A204.1 (cell line): ENCODE data around the gene MESP1.

Source experiments
- FAIRE-seq: peaks from 2 replicates; lab custom pipeline; 2012; peaks lifted over from hg19 to GRCh38; lab: Jason Lieb, UNC

MESP1 gene

DNA sequence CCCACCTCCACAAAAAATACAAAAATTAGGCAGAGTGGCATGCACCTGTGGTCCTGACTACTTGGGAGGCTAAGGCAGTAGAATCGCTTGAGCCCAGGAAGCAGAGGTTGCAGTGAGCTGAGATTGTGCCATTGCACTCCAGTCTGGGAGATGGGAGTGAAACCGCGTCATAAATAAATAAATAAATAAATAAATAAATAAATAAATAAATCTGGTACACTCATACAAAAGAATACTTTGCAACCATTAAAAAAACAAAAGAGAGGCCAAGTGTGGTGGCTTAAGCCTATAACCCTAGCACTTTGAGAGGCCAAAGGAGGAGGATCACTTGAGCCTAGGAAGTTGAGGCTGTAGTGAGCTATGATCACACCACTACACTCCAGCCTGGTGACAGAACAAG, 28.0 kb downstream of the MESP1 start:
- no peak for FAIRE-seq

DNA sequence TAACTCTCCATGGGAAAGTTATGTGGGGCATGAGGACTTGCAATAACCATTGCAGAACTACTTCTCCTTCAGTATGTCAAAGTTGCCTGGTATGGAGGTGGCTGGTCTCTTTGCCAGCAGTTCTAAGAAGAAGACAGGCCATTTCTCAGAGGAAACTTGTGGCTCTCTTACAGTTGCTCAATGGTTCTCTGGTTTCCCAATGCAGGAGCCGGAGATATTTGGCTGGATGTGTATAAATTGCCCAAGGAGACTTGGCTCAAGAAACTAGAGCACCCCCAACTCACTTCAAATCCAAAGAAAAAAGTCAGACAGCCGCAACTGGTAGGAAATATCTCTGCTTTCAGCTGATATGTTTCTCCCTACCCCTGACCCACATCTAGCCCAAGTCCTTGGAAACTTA, 36.3 kb downstream of the MESP1 start:
- no peak for FAIRE-seq

DNA sequence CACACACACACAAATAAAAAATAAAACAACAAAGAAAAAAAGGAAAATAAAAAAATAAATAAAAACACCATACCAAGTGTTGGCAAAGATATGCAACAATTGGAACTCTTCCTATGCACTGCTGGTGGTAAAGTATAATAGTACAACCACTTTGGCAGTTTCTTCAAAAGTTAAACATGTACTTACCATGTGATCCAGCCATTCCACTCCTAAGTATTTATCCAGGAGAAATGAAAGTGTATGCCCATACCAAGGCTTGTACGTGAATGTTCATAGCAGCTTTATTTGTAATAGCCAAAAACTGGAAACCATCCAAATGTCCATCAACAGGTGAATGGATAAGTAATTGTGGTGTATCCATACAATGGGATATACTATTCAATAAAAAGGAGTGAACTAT, 43.5 kb downstream of the MESP1 start:
- FAIRE-seq = no peak

DNA sequence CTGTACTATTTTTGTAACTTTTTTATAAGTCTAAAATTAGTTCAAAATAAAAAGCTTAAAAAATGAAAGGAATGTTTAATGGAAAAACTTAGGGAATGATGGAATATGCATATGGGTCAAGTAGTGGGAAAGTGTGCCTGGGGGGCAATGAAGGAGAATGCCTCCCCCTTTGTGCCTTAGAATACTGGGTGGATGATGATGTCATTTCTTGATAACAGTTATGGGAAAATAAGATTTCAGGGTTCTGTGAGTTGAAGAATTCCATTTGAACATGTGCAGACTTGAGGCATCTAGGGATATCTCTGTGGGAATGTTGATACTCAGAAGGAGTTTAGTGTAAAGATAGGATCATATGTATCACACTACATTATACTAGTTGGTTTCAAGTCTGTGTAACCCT, 46.6 kb downstream of the MESP1 start:
- no peak for FAIRE-seq
